ENCODE results near the gene PHLPP1. TPM values are rescaled to one million over a fixed set of nuclear protein-coding genes. Genes with fewer than 3 reads are reported as not detected.

The PHLPP1 gene
- total RNA-seq, 1 experiment from 2014 or later = 13.7 TPM

- intact Hi-C loops (cut with micrococcal nuclease; ENCODE audit: unreplicated experiment) = no loop called here
- Histone ChIP-seq H3K27me3 (replicated peaks; ENCODE audit: insufficient read depth, low read depth, low read length, poor library complexity) (no peaks in the 10 kb centered on the region), H3K27ac (ENCODE audit: low read depth, low read length, poor library complexity, severe bottlenecking) (no peak overlapping the region), H3K4me3 (ENCODE audit: low read depth, low read length, poor library complexity, severe bottlenecking) (no peak overlapping the region), H3K36me3 (ENCODE audit: insufficient read depth, low read length, poor library complexity, severe bottlenecking) (no peaks in the 10 kb centered on the region), H3K4me1 (ENCODE audit: insufficient read depth, low read length, poor library complexity, severe bottlenecking) (peaks cover 5% of the 10 kb centered on the region), H3K9me3 (ENCODE audit: low read depth, low read length, poor library complexity, severe bottlenecking) (no peaks in the 10 kb centered on the region)
- DNase-seq (ENCODE audit: low spot score) = no peak
- POLR2A ChIA-PET (ENCODE audit: low non-redundant PET) = no interaction called here
- CTCF ChIA-PET = no interaction called here
- no peak for TF ChIP-seq EZH2 (IDR thresholded peaks at IDR 0.05; ENCODE audit: borderline replicate concordance, low read depth, low read length, poor library complexity, severe bottlenecking)
- TF ChIP-seq CTCF (conservative IDR thresholded peaks at IDR 0.05; ENCODE audit: low read depth, low read length) = no peak
- no TSS peak for BruUV-seq (replicated peaks)
Measured at GRCh38 chr18:62757399-62758010, 42.2 kb downstream of the PHLPP1 start.

- no peak for TF ChIP-seq EZH2 (IDR thresholded peaks at IDR 0.05; ENCODE audit: borderline replicate concordance, low read depth, low read length, poor library complexity, severe bottlenecking)
- TF ChIP-seq CTCF (conservative IDR thresholded peaks at IDR 0.05; ENCODE audit: low read depth, low read length) = no peak
- Histone ChIP-seq H3K9me3 (ENCODE audit: low read depth, low read length, poor library complexity, severe bottlenecking) (no peaks in the 10 kb centered on the region), H3K27ac (ENCODE audit: low read depth, low read length, poor library complexity, severe bottlenecking) (no peak overlapping the region), H3K27me3 (replicated peaks; ENCODE audit: insufficient read depth, low read depth, low read length, poor library complexity) (no peaks in the 10 kb centered on the region), H3K4me1 (ENCODE audit: insufficient read depth, low read length, poor library complexity, severe bottlenecking) (peaks cover 3% of the 10 kb centered on the region), H3K4me3 (ENCODE audit: low read depth, low read length, poor library complexity, severe bottlenecking) (no peak overlapping the region), H3K36me3 (ENCODE audit: insufficient read depth, low read length, poor library complexity, severe bottlenecking) (no peaks in the 10 kb centered on the region)
- intact Hi-C loops (cut with micrococcal nuclease; ENCODE audit: unreplicated experiment) = no loop called here
- CTCF ChIA-PET = no interaction called here
- DNase-seq (ENCODE audit: low spot score) = no peak
- POLR2A ChIA-PET (ENCODE audit: low non-redundant PET) = no interaction called here
- no TSS peak for BruUV-seq (replicated peaks)
Measured at GRCh38 chr18:62758591-62758990, 43.2 kb downstream of the PHLPP1 start.

- DNase-seq (ENCODE audit: low spot score) = no peak
- H3K27ac ChIP-seq (ENCODE audit: low read depth, low read length, poor library complexity, severe bottlenecking) = no peak overlapping the region
- CTCF ChIA-PET = no interaction called here
Measured at GRCh38 chr18:62759704-62760402, 44.5 kb downstream of the PHLPP1 start.

More at GRCh38 chr18:62759704-62760402, 44.5 kb downstream of the PHLPP1 start:
- intact Hi-C loops (cut with micrococcal nuclease; ENCODE audit: unreplicated experiment) = no loop called here
- no peaks in the 10 kb centered on the region for H3K36me3 ChIP-seq (ENCODE audit: insufficient read depth, low read length, poor library complexity, severe bottlenecking)
- H3K9me3 ChIP-seq (ENCODE audit: low read depth, low read length, poor library complexity, severe bottlenecking) = no peaks in the 10 kb centered on the region
- BruUV-seq (replicated peaks) = no TSS peak
- H3K4me3 ChIP-seq (ENCODE audit: low read depth, low read length, poor library complexity, severe bottlenecking) = no peak overlapping the region
- no peaks in the 10 kb centered on the region for H3K27me3 ChIP-seq (replicated peaks; ENCODE audit: insufficient read depth, low read depth, low read length, poor library complexity)
- TF ChIP-seq CTCF (conservative IDR thresholded peaks at IDR 0.05; ENCODE audit: low read depth, low read length) = no peak
- TF ChIP-seq EZH2 (IDR thresholded peaks at IDR 0.05; ENCODE audit: borderline replicate concordance, low read depth, low read length, poor library complexity, severe bottlenecking) = no peak
- POLR2A ChIA-PET (ENCODE audit: low non-redundant PET) = no interaction called here
- peaks cover 3% of the 10 kb centered on the region for H3K4me1 ChIP-seq (ENCODE audit: insufficient read depth, low read length, poor library complexity, severe bottlenecking)
